ENCODE measurements around the gene GH2.
"Not testable (repeated sequence)": the region's sequence is repeated elsewhere in the genome, so short reads cannot be mapped to it uniquely, and the experiment has no call there.

Gene GH2
- 0 reads per million in 2 donors for total RNA-seq

DNA sequence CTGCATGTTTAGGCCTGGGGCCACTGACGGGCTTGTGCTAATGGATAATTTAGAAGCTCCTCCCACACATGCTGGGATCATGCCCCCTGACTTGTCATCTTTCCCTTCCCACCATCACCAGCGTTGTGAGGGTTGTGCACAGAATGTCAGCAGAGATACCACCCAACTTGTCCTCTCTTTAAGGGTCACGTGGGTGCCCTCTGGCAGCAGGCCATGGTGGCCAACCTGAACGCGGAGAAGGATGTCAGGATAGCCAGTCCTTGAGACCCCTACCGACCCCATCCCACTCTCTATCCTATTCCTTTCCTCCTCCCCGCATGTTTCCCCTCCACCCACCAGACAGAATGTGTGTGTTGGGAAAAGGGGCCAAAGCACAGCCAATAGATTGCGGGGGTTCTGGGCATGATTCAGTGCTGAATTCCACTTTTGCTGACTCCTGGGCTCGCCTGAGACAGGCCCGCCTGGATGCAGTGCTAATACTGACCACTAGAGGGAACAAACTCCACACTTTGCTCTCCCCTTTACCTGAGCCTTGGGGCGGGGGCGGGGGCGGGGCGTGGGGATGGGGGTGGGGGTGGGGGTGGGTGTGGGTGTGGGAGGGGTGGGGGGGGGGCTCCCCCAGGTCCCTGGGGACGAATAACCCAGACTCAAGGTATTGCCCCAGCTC, at the start of gene GH2:
TSS of gene GH2 (minus strand) at position 10 of the 667 bp plus-strand sequence. CDS start 143 bp downstream, outside the sequence.
- peak; percentile 12 to 51 (median 45) for DNase-seq

DNA sequence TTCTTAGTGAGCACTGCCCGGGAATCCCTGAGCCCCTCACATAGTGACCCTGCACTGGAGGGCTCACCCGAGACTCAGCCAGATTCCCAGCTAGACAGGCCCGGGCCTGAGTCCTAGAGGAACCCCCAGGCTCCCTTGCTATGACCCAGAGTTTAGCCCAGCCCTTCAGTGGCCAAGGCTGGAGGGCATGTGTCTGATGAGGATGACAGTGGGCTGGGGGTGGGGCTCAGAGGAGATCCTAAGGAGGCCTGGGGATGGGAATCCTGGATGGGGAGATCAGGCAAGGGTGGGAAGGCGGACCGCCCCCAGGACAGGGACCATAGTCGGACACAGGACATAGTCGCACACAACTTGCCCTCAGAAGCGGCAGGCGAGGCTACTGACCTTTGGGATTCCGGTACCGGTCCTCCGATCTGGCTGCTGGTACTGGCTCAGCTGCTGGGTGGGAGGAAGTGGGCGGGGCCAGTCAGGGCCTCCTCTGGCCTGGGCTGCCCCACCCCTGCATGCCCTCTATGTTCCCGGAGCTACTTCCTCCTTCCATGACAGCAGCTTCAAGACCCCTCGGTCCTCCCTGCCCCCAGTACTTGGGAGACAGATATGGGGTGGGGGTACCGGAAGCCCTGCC, 49.3 kb upstream of the GH2 start:
- DNase-seq: peak; percentile 25 to 76 (median 45)

DNA sequence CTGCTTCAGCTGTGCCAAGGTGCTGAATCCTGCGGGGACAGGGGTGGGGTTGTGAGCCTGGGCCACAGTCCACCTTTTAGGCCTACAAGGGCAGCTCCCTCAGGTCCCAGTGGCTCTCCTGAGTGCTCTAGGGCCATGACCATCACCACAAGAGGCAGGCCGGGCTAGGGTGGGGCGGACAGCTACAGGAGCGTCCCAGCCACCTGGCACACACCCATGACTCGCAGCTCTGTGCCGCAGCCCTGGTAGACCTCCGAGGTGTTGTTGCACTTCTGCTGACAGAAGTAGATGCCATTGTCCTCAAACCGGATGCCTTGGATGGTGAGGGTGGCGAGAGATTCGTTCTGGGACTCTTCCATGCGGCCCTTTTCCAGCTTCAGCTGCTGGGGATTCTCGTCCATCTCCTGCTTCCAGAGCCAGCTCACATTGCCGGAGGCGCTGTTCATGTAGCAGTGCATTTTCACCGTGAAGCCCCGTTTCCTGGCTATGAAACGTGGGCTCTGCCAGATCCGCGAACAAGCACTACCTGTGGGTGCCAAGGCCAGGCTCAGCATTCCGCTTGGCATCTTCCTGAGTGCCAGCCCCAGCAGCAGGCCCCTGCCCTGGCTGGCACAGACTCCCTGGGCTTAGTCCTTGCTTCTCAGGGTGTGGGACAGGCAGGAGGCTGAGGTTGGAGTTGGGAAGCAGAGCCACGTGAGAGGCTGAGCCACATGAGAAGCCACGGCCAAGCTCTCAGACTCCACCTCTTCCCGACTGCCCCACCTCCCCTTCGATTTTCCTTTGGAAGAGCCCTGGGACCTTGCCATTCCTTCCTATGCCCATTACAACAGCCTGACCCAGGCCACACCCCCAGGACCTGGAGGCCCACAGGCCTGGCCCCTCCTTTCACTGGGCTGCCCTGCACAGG, 48.4 kb upstream of the GH2 start:
- no peak for DNase-seq

- DNase-seq: no peak
Measured at GRCh38 chr17:63928966-63929695, 47.4 kb upstream of the GH2 start.

- DNase-seq: no peak
Measured at GRCh38 chr17:63928172-63928666, 46.5 kb upstream of the GH2 start.

DNA sequence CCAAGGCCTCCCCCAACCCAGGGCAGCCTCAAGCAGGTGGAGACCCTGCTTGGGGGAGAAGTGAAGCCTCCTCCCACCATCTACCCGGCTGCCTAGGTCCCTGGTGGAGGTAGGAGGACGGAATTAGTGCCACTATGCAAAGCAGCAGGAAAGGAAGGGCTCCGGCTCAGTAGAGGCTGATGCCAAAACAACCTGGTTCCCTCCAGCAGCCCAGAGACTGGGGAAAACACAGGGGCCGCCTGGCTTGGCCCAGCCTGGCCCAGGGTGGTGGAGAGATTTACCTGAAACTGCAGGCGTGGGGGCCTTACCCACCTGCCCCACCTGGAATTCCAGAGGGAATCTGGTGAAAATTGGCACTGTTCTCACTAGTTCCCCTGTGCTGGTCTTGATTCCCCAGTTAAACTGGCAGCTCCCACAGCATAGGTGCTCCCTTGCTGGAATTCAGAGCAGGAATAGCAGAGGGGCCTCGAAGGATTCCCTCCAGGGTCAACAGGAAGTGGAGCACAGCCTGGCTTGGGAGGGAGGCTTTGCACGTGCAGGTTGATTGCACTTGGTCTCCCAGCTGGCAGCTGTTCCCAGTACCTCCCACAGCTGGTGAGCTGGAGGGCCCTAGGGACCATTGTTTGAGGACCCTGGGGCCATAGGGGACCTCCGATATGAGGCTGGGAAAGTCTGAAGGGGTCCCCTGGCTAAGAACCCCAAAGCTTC, 45.9 kb upstream of the GH2 start:
- no peak for DNase-seq

DNA sequence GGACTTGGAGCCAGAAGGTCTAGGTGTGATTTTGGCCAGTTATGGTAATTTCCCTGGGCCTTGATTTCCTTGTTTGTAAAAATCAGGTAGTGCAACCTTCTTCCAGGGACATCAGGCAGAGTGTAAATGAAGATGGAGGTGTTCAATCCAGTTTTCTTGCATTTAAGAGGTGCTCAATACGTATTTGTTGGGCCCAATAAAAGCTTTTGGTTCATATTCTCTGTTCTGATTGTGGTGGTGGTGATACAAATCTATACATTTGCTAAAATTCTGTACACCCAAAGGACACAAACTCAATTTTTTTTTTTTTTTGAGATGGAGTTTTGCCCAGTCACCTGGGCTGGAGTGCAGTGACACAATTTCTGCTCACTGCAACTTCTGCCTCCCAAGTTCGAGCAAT, 44.4 kb upstream of the GH2 start:
- DNase-seq: no peak

DNA sequence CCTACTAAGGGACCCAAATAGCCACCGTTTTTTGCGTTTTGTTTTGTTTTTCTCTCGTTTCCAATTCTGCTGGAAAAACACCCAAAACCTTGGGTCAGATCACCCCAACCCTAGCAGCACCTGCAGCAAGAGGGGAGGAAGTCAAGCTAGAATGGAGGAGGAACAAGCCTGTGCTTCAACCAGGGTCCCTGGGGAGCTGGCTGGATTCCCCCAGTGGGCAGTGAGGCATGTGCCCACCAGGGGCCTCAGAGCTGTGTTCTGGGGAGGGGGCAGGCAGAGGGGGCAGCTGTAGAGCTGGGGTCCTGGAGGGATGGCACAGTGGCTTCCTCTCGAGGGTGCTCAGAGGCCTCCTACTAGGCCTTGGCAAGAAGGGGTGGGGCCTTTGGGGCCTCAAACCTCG, 43.9 kb upstream of the GH2 start:
- DNase-seq: no peak

GRCh38 chr17:63922402-63922801, 40.7 kb upstream of the GH2 start:
- not testable (repeated sequence) for DNase-seq

DNA sequence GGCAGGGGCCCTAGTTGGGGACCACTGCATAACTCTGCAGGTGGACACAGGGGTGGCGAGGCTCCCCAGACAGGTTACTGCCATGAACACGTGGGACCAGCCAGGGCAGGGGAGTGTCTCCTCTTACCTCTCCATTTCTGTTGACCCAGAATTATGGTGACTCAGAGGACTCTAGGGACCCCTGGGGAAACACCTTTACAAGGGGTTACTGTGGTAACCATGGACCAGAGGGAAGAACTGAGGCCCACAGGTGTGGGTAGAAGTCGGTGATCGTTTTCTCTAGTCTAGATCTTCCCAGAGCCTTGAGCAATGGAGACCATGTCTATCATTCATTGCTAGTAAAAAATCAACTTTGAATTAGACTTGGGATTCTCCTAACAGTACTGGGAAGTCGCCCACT, 39.0 kb upstream of the GH2 start:
- DNase-seq: not testable (repeated sequence)

DNA sequence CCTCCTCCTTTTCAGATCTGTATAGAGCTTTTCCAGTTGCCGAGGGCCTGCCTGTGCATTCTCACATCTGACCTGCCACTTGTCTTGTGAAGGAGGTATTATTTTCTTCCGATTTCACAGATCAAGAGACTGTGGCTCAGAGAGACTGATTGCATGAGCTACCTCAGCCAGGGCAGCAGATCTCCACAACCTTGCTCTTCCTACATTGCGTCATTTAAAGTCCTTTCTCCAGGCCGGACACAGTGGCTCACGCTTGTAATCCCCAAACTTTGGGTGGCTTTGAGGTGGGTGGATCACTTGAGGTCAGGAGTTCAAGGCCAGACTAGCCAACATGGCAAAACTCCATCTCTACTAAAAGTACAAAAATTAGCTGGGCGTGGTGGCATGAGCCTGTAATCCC, 38.3 kb upstream of the GH2 start:
- DNase-seq: not testable (repeated sequence)

- DNase-seq: peak in 4 of 5 experiments; percentile 51 to 75 (median 60)
Measured at GRCh38 chr17:63919311-63919723, 37.6 kb upstream of the GH2 start.

DNA sequence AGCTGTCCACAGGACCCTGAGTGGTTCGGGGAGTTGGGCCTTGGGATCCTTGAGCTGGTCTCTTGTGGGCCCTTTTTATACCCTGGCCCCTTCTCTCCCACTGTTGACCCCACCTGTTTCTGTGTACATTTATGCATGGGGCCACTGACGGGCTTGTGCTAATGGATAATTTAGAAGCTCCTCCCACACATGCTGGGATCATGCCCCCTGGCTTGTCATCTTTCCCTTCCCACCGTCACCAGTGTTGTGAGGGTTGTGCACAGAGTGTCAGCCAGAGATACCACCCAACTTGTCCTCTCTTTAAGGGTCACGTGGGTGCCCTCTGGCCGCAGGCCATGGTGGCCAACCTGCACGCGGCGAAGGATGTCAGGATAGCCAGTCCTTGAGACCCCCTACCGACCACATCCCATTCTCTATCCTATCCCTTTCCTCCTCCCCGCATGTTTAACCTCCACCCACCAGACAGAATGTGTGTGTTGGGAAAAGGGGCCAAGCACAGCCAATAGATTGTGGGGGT, 37.1 kb upstream of the GH2 start, which contains the start of gene GH1:
TSS of gene GH1 (minus strand) at position 51 of the 517 bp plus-strand sequence. CDS start 63 bp downstream, outside the sequence.
- not testable (repeated sequence) for DNase-seq

GRCh38 chr17:63918305-63918704, 36.6 kb upstream of the GH2 start:
- no peak for DNase-seq

- DNase-seq: no peak
Measured at GRCh38 chr17:63917646-63918045, 35.9 kb upstream of the GH2 start.

DNA sequence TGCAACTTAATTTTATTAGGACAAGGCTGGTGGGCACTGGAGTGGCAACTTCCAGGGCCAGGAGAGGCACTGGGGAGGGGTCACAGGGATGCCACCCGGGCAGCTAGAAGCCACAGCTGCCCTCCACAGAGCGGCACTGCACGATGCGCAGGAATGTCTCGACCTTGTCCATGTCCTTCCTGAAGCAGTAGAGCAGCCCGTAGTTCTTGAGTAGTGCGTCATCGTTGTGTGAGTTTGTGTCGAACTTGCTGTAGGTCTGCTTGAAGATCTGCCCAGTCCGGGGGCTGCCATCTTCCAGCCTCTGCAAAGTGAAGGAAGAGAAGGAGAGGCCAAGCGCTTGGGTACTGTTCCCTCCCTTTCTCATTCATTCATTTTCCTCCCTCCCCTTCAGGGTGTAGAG, 35.5 kb upstream of the GH2 start:
- DNase-seq: not testable (repeated sequence)

DNA sequence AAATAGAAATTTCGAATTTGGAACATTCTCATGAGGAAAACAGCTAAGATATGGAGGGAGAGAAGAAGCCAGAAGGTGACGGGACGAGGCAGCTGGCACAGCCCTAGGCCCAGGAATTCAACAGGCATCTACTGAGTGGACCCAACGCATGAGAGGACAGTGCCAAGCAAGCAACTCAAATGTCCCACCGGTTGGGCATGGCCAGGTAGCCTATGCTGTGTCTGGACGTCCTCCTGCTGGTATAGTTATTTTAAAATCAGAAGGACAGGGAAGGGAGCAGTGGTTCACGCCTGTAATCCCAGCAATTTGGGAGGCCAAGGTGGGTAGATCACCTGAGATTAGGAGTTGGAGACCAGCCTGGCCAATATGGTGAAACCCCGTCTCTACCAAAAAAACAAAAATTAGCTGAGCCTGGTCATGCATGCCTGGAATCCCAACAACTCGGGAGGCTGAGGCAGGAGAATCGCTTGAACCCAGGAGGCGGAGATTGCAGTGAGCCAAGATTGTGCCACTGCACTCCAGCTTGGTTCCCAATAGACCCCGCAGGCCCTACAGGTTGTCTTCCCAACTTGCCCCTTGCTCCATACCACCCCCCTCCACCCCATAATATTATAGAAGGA, 34.9 kb upstream of the GH2 start:
- no peak for DNase-seq

GRCh38 chr17:63915753-63916152, 34.0 kb upstream of the GH2 start:
- not testable (repeated sequence) for DNase-seq

DNA sequence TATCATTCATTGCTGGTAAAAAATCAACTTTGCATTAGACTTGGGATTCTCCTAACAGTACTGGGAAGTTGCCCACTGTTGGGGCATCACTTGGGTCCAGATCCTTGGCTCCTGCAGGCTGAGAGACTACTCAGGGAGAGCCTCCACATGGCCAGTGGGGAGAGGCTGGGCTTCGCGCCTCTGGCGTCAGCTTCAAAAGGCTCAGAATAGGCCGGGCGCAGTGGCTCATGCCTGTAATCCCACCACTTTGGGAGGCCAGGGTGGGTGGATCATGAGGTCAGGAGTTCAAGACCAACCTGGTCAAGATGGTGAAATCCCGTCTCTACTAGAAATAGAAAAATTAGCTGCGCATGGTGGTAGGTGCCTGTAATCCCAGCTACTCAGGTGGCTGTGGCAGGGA, 32.7 kb upstream of the GH2 start:
- no peak for DNase-seq

DNA sequence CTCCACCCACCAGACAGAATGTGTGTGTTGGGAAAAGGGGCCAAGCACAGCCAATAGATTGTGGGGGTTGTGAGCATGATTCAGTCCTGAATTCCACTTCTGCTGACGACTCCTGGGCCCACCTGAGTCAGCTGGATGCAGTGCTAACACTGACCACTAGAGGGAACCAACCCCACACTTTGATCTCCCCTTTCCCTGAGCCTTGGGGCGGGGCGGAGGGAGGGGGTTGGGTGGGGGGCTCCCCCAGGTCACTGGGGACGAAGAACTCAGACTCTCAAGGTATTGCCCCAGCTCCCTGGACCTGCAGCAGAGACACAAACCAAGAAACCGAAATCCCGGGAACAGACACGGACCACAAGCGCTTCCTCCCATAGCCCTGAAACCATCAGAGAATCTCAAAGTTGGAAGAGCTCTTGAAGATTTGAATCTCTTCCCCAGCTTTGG, 29.9 kb upstream of the GH2 start:
- DNase-seq: peak in 4 of 5 experiments; percentile 34 to 46 (median 44)

Data from T-helper 2 cell (primary cell).